NCI-H524 (cell line): Measurements from ENCODE around the gene KCNJ3.
"Not testable (repeated sequence)": the region's sequence is repeated elsewhere in the genome, so short reads cannot be mapped to it uniquely, and the experiment has no call there.

ENCODE experiments used
- DNase-seq, 2 experiments: peaks; one replicate each; lab custom pipeline; 2025; lab: John Stamatoyannopoulos, UW

The KCNJ3 gene

DNA sequence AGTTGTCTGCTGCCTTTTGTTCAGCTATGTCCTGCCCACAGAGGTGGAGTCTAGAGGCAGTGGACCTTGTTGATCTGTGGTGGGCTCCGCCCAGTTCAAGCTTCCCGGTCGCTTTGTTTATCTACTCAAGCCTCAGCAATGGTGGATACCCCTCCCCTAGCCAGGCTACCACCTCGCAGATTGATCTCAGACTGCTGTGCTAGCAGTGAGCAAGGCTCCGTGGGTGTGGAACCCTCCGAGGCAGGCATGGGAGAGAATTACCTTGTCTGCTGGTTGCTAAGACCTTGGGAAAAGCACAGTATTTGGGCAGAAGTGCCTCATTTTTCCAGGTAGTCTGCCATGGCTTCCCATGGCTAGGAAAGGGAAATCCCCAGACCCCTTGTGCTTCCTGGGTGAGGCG, 146.0 kb downstream of the KCNJ3 start:
- no peak for DNase-seq

DNA sequence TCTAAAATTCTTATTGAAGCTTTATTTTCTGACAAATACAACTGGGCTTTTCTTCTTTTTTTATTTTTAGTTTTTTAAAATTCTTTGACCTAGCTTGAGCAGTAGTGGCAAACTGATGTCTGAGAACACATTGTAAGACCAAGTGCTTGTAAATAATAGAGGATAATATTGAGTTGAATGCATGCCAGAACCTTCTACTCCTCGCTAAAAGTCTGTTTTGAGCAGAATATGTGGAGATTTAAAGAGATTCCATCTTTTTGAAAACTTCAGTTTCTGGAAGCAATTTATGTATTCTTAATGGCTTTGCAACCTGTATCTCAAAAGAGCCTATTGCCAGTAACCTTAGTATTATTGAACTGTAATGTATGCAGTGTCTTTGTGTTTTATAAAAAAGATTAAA, 148.3 kb downstream of the KCNJ3 start:
- DNase-seq, result no peak

DNA sequence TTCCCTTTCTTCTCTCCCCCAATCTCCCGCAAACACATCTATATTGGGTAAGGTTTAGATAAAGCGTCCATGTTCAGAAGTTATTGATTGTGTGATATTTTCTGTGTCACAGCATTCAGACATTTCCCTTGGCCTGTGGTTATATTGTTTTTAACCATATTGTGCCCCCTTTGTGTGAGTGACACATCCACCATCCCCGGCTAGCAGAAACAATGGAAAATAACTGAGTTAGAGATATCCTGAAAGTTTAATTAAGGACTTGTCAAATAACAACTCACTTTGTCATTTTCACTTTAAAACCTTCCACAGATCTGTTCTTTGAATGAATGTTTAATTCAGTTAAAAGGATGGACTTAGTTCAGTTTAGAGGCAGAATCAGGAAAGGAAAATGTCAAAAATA, 151.0 kb downstream of the KCNJ3 start:
- no peak for DNase-seq

DNA sequence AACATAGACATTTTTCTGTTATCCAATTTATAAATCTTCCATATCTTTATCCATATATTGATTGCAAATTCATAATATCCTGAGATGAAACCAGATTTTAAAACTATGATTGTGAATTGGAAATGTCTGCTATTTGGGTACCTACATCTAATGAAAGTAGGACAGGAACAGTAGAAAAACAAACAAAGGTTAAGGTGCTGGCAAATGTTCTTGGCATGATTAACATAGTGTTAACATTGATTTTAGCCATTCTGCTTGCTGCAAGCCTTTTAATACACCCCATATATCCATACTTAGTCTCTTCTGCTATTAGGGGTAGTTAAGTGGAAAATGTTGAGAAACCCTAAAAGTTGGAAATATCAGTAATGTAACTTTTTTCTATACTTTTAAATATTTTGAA, 152.0 kb downstream of the KCNJ3 start:
- no peak for DNase-seq

DNA sequence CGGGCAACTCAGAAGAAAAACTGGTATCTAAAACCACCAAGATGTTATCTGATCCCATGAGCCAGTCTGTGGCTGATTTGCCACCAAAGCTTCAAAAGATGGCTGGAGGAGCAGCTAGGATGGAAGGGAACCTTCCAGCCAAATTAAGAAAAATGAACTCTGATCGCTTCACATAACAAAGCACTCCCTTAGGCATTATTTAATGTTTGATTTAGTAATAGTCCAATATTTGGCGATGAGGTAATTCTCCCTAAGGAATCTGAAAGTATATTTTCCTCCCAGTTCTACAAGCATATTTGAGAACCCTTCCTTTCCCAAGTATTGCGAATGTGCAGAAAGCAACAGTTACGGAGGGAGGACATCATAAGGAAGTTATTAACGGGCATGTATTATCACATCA, 156.6 kb downstream of the KCNJ3 start:
- no peak for DNase-seq

DNA sequence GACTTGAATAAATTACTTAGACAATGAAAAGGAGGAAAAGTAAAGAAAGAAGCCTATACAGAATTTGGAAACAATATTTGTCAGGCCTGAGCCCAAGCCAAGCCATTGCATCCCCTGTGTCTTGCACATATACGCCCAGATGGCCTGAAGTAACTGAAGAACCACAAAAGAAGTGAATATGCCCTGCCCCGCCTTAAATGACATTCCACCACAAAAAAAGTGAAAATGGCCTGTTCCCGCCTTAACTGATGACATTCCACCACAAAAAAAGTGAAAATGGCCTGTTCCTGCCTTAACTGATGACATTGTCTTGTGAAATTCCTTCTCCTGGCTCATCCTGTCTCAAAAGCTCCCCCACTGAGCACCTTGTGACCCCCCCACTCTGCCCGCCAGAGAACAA, 168.7 kb downstream of the KCNJ3 start:
- DNase-seq, result not testable (repeated sequence)

DNA sequence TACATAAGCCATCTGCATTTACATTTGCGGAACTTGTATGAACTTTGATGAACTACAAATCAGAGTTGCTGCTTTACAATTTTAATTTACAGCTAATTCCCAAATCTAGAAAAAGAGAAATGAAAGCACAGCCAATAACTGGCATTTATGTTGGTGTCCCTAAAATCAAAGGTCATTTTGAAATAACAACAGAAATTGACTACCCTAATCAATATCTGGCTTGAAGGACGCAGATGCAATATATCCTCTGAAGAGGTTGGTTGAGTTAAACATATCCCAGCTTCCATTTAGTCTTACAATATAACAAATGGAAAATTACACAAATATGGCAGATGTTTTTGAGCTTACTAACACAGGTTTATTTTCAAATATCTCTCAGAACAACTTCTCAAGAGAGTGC, 177.5 kb downstream of the KCNJ3 start:
- no peak for DNase-seq

DNA sequence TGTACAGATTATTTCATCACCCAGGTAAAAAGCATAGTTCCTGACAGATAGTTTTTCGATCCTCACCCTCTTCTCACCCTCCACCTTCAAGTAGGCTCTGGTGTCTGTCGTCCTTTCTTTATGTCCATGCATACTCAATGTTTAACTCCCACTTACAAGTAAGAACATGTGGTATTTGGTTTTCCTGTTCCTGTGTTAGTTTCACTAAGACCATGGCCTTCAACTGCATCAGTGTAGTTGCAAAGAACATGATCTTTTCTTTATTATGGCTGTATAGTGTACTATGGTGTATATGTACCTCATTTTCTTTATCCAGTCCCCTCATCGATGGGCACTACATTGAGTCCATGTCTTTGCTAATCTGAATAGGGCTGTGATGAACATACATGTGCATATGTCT, 184.2 kb downstream of the KCNJ3 start:
- no peak for DNase-seq

DNA sequence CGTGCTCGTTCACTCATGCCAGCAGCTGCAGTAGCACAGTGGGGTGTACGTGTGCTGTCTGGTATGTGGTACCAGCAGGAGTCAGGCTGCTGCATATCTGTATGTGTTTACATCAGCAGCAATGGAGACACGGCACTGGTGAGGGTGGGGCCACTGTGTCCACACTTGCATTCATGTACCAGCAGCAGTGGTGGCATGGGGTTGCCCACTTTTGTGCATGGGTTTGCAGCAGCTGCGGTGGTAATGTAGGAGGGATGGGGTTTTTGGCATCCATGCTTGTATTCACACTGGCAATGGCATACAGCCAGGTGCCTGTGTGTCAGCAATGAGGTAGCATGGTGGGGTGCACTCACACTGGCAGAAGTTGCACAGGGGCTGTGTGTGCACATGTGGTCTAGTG, 187.8 kb downstream of the KCNJ3 start:
- no peak for DNase-seq

DNA sequence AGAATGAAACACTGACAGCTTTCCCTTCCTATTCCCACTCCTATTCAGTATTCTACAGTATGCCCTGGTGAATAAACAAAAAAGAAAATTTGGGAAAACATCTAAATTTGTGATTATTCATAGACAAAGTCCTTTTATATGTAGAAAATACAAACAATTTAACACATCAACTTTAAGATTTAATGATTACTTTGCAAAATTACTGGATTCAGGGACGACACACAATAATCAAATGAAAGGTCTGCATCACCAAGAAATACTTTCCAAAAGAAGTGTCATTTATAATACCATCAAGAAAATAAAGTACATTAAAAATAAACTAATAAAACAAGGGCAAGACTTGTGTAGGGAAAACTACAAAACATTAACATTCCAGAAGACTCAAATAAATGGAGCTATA, 199.8 kb downstream of the KCNJ3 start:
- DNase-seq, result no peak

DNA sequence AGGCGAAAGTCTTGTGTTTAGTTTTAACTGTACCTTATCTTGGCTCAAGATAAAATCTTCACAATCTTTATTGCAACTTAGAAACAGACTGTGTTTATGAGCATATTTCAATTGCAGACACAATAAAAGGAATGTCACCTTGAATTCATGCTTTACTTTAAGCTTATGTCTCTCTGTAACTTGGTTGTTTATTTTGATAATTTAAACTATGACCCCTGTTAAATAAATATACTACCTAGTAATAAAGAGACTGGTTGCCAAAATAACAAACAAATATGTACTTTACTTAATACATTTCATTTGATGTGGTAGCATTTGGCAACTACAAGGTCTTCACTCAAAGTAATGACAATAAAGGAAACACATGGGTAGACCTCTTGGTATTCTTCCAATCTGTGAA, 202.6 kb downstream of the KCNJ3 start:
- DNase-seq, result no peak
